OCI-M2 (cell line): ENCODE data around the gene ANK2.

ENCODE experiments used
- DNase-seq: peaks from one replicate; lab custom pipeline; 2025; ENCODE audit not compliant: unreplicated experiment; lab: John Stamatoyannopoulos, UW

ANK2 gene

DNA sequence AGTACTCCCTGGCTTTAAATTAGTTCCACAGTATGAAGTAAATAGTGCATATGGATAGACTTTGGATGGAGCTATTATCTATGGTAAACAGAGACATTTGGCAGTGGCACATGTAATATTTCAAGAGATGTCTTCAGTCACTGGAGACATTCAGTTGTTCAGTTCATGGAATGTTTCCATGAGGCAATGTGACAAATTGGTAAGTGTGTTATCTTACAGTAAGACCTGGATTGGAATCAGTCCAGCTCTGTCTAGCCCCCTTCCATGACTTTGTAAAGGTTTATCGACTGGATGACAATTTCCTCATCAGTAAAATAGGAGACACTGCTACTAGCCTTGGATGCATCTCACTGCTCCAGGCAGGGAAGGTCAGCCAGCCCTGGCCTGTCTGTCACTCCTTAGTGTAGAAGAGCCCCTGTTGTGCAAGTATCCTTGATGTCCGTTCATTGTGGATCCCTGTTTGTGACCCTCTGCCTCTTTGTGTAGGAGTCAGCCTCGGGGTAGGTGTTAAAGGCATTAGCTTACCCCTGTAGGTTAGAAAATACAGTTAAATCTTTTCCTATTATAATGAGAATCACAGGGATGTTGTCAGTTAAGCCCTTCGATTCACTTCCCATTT lies 335.9 kb downstream of the ANK2 start:
- DNase-seq, result no peak

DNA sequence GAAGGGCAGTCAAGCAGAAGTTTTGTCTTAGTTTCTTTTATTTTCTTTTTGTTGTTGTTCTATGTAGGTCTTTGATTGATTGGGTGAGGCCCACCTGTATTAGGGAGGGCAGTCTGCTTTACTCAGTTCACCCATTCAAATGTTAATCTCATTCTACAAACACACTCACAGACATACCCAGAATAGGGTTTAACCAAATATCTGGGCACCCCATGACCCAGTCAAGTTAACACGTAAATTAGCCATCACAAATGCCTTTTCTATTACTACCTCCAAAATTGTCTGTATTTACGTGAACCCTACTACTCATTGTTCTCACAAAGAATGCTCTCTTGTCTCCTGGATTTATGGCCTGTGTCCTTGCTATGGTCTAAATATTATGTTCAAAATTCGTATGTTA lies 339.7 kb downstream of the ANK2 start:
- DNase-seq, result no peak

DNA sequence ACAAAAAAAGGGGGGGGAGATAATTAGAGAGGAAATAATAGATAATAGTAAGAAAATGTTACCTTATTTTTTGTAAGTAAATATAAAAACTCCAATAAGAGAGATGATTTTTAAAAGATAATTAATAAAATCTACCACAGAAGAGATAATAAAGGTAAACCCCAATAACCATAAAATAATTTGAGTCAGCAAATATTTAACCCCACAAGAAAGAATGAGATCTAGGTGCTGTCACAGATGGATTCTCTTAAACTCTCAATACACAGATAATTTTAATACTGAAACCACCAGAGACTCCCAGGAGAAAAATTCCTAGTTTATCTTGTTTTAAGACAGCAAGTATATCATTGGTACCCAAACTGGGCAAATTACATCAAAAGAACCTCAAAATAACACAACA lies 341.4 kb downstream of the ANK2 start:
- DNase-seq, result no peak

DNA sequence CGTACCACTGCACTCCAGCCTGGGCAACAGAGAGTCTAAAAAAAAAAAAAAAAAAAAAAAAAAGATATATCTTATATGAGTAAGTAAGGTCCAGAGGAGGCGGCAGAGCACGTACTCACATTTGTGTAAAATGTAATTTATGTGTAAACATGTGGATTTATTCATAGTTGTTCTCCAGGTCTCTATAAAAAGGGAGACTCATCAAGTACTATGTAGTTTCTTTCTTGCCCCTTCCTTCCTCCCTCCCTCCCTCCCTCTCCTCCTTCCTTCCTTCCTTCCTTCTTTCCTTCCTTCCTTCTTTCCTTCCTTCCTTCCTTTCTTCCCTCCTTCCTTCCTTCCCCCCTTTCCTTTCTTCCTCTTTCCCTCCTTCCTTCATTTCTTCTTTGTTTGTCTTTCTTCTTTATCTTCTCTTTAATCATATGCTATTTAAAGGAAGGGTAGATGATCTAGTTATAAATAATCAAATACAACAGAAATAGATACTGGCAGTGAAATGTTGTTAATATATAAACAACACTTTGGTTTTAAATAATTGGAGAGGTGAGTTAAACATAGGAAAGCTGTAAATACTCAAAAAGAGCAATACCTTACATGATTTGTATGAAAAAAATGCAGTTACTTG lies 344.8 kb downstream of the ANK2 start:
- DNase-seq, result no peak

DNA sequence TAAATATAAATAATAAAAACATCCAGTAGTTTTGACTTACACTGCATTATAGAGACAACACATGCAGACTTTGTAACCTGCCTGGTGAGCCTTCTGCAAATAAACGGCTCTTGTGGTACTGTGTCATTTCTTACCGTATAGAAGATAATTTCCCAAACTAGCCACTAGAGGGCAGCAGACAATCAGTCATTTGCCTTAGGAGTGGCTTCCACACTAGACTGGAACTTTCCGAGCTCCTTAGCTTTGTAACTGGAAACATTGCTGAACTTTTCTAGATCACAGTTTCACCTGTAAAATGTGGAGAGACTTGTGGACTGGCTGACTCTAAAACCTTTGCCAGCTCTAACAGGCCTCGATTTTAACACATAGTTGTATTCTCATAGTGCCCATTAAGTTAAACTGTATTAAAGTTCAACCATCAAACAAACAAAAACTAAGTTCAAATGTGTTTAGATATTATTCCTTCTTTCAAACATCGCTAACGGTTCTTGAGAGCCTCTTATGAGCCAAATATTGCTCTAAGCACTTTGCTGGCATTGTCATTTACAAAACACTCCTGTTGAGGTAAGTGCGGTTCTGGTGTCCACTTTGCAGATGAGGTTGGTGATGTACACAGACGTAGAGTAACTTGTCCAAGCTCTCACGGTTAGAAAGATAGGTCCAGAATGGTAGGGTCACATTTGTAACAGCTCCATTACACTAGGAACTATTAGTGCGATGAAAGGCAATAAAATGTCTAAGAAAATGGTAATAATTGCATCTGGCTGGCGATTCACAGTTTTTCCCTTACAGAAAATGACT lies 345.5 kb downstream of the ANK2 start:
- peak; percentile 68 for DNase-seq

DNA sequence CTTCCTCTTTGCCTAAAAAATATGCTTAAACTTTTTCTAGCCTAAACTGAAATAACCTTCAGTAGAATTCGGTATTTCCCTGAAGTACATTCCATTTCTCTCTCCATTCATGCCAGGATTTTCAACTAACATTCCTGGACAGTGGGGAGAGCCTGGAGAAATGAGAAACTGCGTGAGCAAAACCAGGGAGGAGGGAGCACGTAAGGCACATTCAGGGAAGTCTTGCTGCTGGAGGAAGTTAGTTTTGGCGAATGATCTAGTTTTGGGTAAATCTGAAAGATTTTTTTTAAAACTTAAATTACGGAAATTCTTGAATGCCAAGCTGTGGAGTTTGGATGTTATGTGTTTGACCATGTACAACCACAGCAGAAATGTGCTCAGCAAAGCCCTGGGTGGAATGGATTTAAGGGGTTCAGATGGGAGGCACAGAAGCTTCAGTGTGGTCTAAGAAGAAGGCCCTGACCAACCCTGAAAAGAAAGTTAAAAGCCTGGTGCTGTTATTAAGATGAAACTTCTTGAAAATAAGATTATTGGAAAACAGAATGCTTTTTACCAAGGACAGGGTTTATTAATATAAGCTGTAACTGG lies 347.8 kb downstream of the ANK2 start:
- no peak for DNase-seq

DNA sequence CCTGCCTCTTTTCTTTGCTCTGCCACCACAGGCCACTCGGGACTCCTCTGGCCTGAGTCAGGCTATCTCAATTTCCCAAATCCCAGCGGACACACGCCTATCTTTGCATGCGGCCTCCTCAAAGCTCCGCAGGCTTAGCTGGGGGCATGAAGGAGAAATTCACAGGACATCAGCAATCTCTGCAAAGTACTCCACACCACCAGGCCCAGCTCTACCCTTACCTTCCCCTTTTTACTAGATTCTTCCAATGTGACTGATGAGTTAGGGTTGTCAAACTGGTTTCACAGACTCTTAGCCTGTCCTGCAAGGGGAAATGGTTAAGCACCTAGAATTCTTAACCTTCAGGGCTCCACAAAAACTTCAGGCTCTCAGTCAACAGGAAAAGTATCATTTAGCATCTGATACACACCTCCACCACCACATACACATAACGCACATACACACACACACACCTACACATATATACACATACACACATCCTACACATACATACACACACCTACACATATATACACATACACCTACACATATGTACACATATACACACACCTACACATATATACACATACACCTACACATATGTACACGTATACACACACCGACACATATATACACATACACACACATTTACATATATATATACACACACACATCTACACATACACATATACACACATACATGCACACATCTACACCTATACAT lies 349.1 kb downstream of the ANK2 start:
- DNase-seq, result no peak

DNA sequence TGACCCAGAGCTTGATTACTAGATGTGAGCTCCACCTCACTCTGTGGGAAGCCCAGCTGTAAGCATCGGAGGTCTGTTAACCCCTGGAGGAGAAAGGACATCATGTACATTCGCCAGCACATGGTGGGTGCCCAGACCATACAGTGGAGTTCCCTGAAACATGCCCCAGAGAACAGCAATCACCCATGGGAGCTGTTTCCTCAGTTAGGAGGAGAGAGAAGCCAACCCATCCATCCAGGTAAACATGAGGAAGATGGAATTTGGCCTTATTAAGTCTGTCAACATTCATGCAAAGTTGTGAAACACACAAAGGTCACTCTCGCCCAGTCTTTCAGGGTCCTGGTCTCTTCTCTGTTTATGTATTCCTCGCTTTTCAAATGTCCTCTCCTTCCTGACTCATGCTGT lies 354.7 kb downstream of the ANK2 start:
- no peak for DNase-seq

DNA sequence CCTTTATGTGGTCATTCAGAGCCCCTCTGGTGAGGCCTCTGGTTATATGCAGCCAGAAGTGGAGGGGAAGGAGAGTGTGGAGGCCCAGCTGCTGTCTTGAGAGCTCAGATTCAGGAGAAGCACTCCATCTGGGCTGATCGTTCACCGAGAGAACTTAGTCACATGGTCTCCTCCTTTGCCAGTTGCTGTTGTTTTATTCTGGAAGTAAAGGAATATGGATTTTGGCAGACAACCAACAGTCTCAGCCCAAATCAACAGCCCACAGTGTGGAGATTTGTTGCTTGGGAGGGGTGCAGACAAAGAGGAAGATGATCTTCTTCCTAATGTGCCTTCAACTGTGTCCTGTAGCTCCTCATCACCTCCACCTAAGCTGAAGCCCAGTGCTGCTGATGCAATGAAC lies 355.4 kb downstream of the ANK2 start:
- no peak for DNase-seq

DNA sequence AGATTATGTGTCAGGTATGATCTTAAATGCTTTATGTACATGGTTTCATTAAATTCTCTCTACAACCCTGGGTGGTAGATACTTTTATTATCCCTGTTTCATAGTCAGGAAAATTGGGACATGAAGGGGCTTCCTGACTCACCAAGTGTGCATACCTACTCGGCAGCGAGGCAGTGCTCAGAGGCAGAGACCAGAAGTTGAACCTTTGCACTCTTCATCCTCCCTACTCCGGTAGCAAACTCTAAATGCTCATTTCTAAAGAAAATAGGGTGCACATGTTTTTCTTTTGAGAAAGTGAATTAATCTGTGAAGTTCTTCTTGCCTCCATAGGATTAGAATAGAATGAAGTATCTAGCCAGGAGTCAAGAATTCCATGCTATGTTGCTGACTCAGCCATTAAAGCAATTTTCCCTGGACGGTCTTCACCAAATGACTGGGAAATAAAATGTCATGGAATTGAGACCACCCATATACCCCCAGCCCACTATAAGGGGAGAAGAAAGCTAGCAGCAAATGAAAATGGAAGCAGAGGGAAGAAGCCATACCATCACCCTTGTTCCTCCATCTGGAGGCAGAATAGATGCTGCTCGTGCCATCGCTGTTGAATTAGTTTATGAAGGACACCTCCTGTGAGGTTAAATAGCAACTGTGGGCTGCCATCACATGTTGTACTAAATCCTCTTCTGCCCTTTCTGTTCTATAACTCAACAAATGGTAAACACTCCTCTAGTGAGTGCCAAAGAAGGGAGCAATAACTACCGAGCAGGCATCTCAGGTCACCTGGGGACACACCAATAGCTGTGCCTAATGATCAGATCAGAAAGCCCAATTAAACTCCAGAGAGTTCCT lies 356.6 kb downstream of the ANK2 start:
- DNase-seq, result no peak

DNA sequence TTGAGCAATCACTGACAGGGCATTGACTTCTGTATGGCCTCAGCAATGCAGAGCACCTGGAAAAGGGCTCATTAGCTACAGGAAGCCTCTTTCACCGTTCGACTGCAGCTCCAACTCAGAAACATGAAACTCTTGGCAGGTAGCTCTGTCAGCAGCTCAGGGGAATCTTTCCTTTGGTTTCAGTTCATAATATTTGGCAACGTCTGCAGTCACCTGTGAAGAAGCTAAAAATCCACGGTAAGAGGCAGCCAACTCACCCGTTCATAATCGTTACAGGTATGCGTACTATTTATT lies 357.2 kb downstream of the ANK2 start:
- no peak for DNase-seq

DNA sequence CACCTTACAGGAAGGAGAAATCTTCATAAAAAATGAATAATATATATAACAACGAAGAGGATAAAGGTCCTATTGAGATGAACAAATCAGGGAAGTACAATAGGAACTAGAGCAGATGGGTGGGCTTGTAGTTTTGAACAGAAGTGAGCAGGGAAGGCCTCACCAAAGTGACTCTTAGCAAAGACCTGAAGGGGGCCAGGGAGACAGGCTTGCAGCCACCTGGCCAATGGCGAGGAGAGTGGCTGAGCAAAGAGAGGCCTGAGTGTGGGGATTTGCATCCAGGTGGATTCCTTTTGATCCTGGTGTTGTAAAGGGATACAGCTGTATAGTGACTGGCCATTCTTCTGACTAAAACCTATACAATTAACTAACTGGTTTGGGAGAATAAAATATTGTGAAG lies 358.0 kb downstream of the ANK2 start:
- DNase-seq, result no peak

DNA sequence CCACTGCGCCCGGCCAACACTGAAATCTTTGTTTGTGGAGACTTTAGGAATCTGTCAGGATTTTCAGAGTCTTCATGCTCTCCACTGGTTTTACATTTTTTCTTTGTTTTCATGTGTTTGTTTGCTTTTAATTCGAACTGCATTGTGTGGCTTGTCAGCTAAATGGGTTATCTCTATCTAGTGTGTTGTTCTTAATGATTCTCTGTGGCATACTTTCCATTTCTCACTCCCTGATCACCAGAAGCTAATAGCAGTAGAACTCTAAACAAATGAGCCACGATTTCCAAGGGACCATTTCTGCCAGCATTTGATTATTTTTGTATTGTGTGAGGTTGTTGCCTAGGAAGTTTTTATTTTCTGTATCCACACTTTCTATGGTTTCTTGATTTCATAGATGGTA lies 359.7 kb downstream of the ANK2 start:
- DNase-seq, result no peak

DNA sequence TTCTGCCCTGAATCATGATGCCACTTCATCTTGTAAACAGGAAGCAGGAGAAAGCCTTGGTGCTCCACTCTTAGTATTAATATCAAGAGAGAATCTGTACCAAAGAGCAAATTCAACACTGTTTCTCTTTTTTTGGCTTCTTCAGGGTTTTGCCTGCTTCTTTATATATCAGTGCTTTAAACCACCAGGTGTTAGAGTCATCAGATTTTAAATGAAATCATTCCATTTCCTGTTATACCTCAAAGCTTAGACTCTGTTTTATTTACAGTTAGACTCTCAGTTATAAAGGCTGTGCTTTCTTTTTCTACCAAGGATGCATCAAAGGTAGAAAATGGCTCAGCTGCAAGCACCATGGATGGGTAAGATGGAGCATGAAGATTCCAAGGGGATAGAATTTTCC lies 361.2 kb downstream of the ANK2 start:
- DNase-seq, result no peak

DNA sequence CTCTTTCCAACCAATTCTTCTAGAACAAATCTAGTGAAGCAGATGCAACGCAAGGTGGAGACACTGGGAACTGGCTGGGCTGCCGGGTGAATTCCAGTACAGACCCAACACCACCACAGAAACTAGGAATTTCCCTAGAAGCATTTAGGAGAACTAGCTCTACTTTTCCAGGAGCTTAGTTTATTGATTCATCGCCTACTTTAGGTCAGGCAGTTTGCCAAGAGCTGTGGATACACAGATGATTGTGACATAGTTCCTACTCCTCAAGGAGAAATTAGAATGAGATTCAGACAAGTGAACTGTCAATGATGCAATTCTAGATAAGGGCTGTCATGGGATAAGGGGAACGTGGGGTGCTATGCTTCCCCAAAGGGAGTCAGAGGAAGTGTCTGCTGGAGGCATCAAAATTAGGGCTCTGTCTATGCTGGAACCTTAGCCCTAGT lies 362.1 kb downstream of the ANK2 start:
- DNase-seq, result no peak

DNA sequence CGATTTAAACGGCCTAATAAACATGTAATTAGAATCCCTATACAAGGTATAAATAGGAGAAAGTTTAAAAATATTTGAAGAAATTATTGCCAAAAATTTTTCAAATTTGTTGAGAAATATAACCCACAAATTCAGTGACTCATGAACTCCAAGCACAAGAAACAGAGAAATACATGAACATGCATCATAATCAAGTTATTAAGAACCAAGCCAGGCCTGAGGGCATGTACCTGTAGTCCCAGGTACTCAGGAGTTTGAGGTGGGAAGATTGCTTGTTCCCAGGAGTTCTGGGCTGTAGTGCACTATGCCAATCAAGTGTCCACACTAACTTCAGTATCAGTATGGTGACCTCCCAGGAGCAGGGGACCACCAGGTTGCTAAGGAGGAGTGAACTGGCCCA lies 370.2 kb downstream of the ANK2 start:
- no peak for DNase-seq

DNA sequence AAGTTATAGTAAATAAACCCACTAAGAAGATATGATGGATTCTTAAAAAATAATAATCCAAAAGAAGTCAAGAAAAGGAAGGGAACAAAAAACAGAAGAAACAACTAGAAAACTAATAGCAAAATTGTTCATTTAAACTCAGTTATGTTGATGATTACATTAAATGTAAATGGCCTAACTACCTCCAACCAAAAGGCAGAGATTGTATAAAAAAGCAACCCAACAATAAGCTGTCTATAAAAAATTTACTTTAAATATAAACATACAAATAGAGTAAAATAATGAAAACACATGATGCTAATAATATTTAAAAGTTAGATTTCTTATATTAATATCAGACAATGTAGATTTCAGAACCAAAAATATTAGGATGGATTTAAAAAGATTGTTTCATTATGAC lies 371.5 kb downstream of the ANK2 start:
- no peak for DNase-seq

DNA sequence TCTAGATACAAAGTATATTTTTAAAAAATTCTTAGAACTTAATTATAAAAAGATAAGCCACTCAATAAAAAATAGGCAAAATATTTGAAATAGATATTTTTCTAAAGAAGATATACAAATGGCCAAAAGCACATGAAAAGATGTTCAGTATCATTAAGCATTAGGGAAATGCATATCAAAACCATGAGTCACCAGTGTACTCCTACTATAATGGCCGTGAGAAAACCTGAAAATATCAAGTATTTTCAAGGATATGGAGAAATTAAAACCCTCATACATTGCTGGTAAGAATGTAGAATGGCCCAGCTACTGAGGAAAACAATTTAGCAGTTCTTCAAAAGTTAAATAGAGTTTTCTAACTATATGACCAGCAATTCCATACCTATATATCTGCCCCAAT lies 374.2 kb downstream of the ANK2 start:
- DNase-seq, result no peak

DNA sequence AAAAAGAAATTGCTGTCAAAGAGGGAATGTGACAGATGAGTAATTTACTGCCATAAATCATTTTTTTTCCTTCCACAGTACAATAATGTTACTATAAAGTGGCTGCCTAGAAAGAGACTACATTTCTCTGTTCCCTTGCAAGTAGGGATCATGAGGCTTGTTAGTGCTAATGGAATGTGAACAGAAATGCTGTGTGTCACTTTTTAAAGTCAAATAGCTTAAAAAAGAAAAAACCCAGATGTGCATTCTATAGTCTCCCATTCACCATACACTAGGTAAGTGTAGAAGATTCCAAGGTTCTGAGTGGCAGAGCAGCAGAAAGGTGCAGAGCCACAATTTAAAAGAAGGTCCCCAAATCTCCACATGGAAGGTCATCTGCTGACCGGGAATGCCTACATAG lies 383.7 kb downstream of the ANK2 start:
- DNase-seq, result no peak
